OCI-LY7 (cell line): ENCODE results near the gene DMXL1. TPM values are rescaled to one million over a fixed set of nuclear protein-coding genes. Genes with fewer than 3 reads are reported as not detected.

Experiments
- BruUV-seq: library from RNA; stranded (reverse); fragments of 400-500 nt; replicated peaks from 2 replicates; lab custom pipeline; 2021; lab: Mats Ljungman, UMichigan
- CTCF ChIA-PET: fragments of 300-600 bp; sonication (Branson Sonifier 250); formaldehyde crosslinking; loops from one replicate; lab custom pipeline; 2022; ENCODE audit warnings: antibody characterized with exemption; ENCODE audit not compliant: unreplicated experiment; lab: Charles Lee
- POLR2A ChIA-PET: fragments of 300-600 bp; sonication (Branson Sonifier 250); formaldehyde crosslinking; loops from one replicate; lab custom pipeline; 2022; ENCODE audit warnings: antibody characterized with exemption; lab: Charles Lee
- DNase-seq: peaks from one replicate; pipeline ENCODE4 v3.0.0-alpha.2; 2015; ENCODE audit warnings: low spot score
- H2AFZ ChIP-seq: fragments of 200-600 bp; sonication (generic), shearing (Covaris generic); 2 replicates; pipeline ENCODE4 v1.6.1; 2014; ENCODE audit warnings: mild to moderate bottlenecking, antibody characterized with exemption, low read length, moderate library complexity
- H3K27ac ChIP-seq: fragments of 200-600 bp; sonication (generic); 2 replicates; pipeline ENCODE4 v1.5.1; 2014; ENCODE audit warnings: mixed run types, low read depth, mild to moderate bottlenecking, moderate library complexity, low read length, inconsistent platforms; ENCODE audit not compliant: poor library complexity, severe bottlenecking
- H3K36me3 ChIP-seq: fragments of 200-600 bp; sonication (generic); 2 replicates; pipeline ENCODE4 v1.6.1; 2014; ENCODE audit warnings: mild to moderate bottlenecking, antibody characterized with exemption, low read length, moderate library complexity, mixed read lengths; ENCODE audit not compliant: insufficient read depth
- H3K4me1 ChIP-seq: fragments of 200-600 bp; sonication (generic); 2 replicates; pipeline ENCODE4 v1.5.1; 2014; ENCODE audit warnings: mild to moderate bottlenecking, low read length; ENCODE audit not compliant: insufficient read depth, poor library complexity, severe bottlenecking
- H3K4me2 ChIP-seq: fragments of 200-600 bp; sonication (generic); 2 replicates; pipeline ENCODE4 v1.6.1; 2014; ENCODE audit warnings: mild to moderate bottlenecking, low read length
- H3K4me3 ChIP-seq: fragments of 200-600 bp; sonication (generic); 2 replicates; pipeline ENCODE4 v1.5.1; 2014; ENCODE audit warnings: mild to moderate bottlenecking, low read depth, low read length; ENCODE audit not compliant: poor library complexity, severe bottlenecking
- H3K79me2 ChIP-seq: fragments of 200-600 bp; sonication (generic); 2 replicates; pipeline ENCODE4 v1.6.1; 2016; ENCODE audit warnings: low read depth, mild to moderate bottlenecking, low read length, moderate library complexity, mixed read lengths; ENCODE audit not compliant: insufficient read depth
- H3K9me2 ChIP-seq: fragments of 200-600 bp; sonication (generic); 2 replicates; pipeline ENCODE4 v1.6.1; 2016; ENCODE audit warnings: mild to moderate bottlenecking, low read length, mixed read lengths; ENCODE audit not compliant: insufficient read depth
- H3K9me3 ChIP-seq: fragments of 200-600 bp; sonication (generic); 2 replicates; pipeline ENCODE4 v1.6.1; 2014; ENCODE audit warnings: mild to moderate bottlenecking, mixed run types, low read length, mixed read lengths
- H4K20me1 ChIP-seq: fragments of 200-600 bp; sonication (generic); 2 replicates; pipeline ENCODE4 v1.6.1; 2014; ENCODE audit warnings: mild to moderate bottlenecking, antibody characterized with exemption, low read length, moderate library complexity, mixed read lengths; ENCODE audit not compliant: insufficient read depth
- EZH2phosphoT487 ChIP-seq: fragments of 200-600 bp; sonication (generic); IDR thresholded peaks from 2 replicates; pipeline ENCODE4 v1.6.1; 2018; ENCODE audit warnings: low read depth, borderline replicate concordance, mild to moderate bottlenecking, mixed run types, antibody characterized with exemption, low read length, moderate library complexity, mixed read lengths
- intact Hi-C: fragments of 100-400 bp; cut with micrococcal nuclease; formaldehyde crosslinking; loops from one replicate; pipeline ENCODE4 v1.10.0; 2022; ENCODE audit not compliant: unreplicated experiment
- total RNA-seq, 2 experiments: library from RNA; depleted of rRNA in 1 of 2; stranded (reverse); fragments of >200 nt in 1 of 2; shearing (Covaris generic) in 1 of 2; gene quantifications; 2 replicates each; pipeline ENCODE4 v1.2.3, GENCODE V29; 2014 to 2022
- TF ChIP-seq, protein P1 (sequence below): fragments of 200-600 bp; sonication (generic); conservative IDR thresholded peaks from 2 replicates; pipeline ENCODE4 v1.5.1; 2014; ENCODE audit warnings: mild to moderate bottlenecking, antibody characterized with exemption, low read length, moderate library complexity, mixed read lengths

The DMXL1 gene
- total RNA-seq, 2 experiments from 2014 or later = 76.6 to 79.4 TPM

- BruUV-seq = no TSS peak
- TF ChIP-seq EZH2phosphoT487 = no peak
- TF ChIP-seq, protein P1, sequence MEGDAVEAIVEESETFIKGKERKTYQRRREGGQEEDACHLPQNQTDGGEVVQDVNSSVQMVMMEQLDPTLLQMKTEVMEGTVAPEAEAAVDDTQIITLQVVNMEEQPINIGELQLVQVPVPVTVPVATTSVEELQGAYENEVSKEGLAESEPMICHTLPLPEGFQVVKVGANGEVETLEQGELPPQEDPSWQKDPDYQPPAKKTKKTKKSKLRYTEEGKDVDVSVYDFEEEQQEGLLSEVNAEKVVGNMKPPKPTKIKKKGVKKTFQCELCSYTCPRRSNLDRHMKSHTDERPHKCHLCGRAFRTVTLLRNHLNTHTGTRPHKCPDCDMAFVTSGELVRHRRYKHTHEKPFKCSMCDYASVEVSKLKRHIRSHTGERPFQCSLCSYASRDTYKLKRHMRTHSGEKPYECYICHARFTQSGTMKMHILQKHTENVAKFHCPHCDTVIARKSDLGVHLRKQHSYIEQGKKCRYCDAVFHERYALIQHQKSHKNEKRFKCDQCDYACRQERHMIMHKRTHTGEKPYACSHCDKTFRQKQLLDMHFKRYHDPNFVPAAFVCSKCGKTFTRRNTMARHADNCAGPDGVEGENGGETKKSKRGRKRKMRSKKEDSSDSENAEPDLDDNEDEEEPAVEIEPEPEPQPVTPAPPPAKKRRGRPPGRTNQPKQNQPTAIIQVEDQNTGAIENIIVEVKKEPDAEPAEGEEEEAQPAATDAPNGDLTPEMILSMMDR = no peak
- intact Hi-C loops = loop anchor here (5.0 kb wide), 1 partner anchor 192 kb away; no protein-coding TSS in a partner anchor
Measured at GRCh38 chr5:119220576-119221197, 149.8 kb downstream of the DMXL1 start.

DNA sequence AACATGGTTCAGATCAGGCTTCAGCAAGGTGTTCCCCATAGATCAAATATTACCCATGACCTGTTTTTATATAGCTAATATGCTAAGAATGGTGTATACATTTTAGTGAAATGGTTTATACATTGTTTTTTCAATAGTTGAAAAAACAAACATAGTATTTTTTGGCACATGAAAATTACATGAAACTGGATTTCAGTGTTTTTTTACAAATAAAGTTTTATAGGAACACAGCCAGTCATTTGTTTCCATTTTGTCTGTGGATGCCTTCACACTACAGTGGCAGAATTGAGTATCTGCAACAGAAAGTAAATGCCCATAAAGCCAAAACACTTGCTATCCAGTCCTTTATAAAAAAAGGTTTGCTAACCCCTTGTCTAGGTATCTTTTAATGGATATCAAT is 150.4 kb downstream of the DMXL1 start:
- no peak for DNase-seq
- Histone ChIP-seq H4K20me1 (no peaks in the 10 kb centered on the region), H3K4me3 (no peak overlapping the region), H3K27ac (no peak overlapping the region), H3K36me3 (peaks cover 42% of the 10 kb centered on the region), H3K4me1 (peaks cover 16% of the 10 kb centered on the region), H3K9me3 (no peaks in the 10 kb centered on the region), H3K4me2 (no peak overlapping the region), H3K9me2 (no peaks in the 10 kb centered on the region), H3K79me2 (no peaks in the 10 kb centered on the region), H2AFZ (no peak overlapping the region)
- no TSS peak for BruUV-seq
- ChIA-PET POLR2A (interaction anchor here (0.7 to 1.6 kb wide), 10 partner anchors 10 to 232 kb away, joined by 3 to 7 read pairs (median 4); partner anchors contain the start of genes DMXL1, DTWD2 and TNFAIP8), CTCF (no interaction called here)
- no peak for TF ChIP-seq EZH2phosphoT487
- TF ChIP-seq, protein P1 = no peak
- intact Hi-C loops = loop anchor here (5.0 kb wide), 1 partner anchor 191 kb away; no protein-coding TSS in a partner anchor

More at GRCh38 chr5:119220576-119221197, 149.8 kb downstream of the DMXL1 start:
- peak; percentile 46 for DNase-seq
- Histone ChIP-seq H3K79me2 (no peaks in the 10 kb centered on the region), H3K4me3 (no peak overlapping the region), H3K9me3 (no peaks in the 10 kb centered on the region), H3K36me3 (peaks cover 42% of the 10 kb centered on the region), H2AFZ (no peak overlapping the region), H3K4me1 (peaks cover 16% of the 10 kb centered on the region), H3K4me2 (peak overlapping the region; percentile 40), H3K9me2 (no peaks in the 10 kb centered on the region), H3K27ac (peak overlapping the region; percentile 3), H4K20me1 (no peaks in the 10 kb centered on the region)
- ChIA-PET CTCF (interaction anchor here (0.5 kb wide), 1 partner anchor 926 kb away, joined by 4 read pairs; no protein-coding TSS in a partner anchor), POLR2A (interaction anchor here (0.7 to 1.6 kb wide), 14 partner anchors 8 to 232 kb away, joined by 3 to 7 read pairs (median 3); partner anchors contain the start of genes DMXL1, DTWD2 and TNFAIP8)

GRCh38 chr5:119229950-119230349 is 159.1 kb downstream of the DMXL1 start:
- no peaks in the 10 kb centered on the region for H3K79me2 ChIP-seq
- H3K36me3 ChIP-seq = peaks cover 33% of the 10 kb centered on the region
- H2AFZ ChIP-seq = no peak overlapping the region
- H4K20me1 ChIP-seq = no peaks in the 10 kb centered on the region
- no peak for DNase-seq
- POLR2A ChIA-PET = interaction anchor here (1.1 kb wide), 1 partner anchor 10 kb away, joined by 3 read pairs; no protein-coding TSS in a partner anchor
- no peak overlapping the region for H3K27ac ChIP-seq
- H3K4me1 ChIP-seq = no peaks in the 10 kb centered on the region
- no peak overlapping the region for H3K4me3 ChIP-seq
- no TSS peak for BruUV-seq
- CTCF ChIA-PET = no interaction called here
- intact Hi-C loops = no loop called here
- TF ChIP-seq, protein P1 = no peak
- TF ChIP-seq EZH2phosphoT487 = no peak
- H3K4me2 ChIP-seq = no peak overlapping the region
- H3K9me2 ChIP-seq = no peaks in the 10 kb centered on the region
- H3K9me3 ChIP-seq = no peaks in the 10 kb centered on the region
